Colonic mucosa (tissue), 4 donors: ENCODE data around the gene GLRA3. TPM values are rescaled to one million over a fixed set of nuclear protein-coding genes. Genes with fewer than 3 reads are reported as not detected.

ENCODE experiments used
- DNase-seq: peaks from one replicate; pipeline ENCODE4 v3.0.0-alpha.2; 2020
- H3K27ac ChIP-seq: fragments of 200-600 bp; one replicate; pipeline ENCODE4 v1.8.0; 2021
- H3K27me3 ChIP-seq: fragments of 200-600 bp; one replicate; pipeline ENCODE4 v1.8.0; 2021
- H3K36me3 ChIP-seq: fragments of 200-600 bp; one replicate; pipeline ENCODE4 v1.8.0; 2021
- H3K4me1 ChIP-seq: fragments of 200-600 bp; one replicate; pipeline ENCODE4 v1.8.0; 2021; ENCODE audit warnings: mild to moderate bottlenecking
- H3K4me3 ChIP-seq: fragments of 200-600 bp; one replicate; pipeline ENCODE4 v1.8.0; 2021
- H3K9ac ChIP-seq, 2 donors: one replicate each; pipeline ENCODE4 v1.7.0; 2013; ENCODE audit warnings: control low read depth in 2 of 2, low read depth in 2 of 2, low read length in 2 of 2
- H3K9me3 ChIP-seq: fragments of 200-600 bp; one replicate; pipeline ENCODE4 v1.8.0; 2021
- intact Hi-C: fragments of 100-400 bp; cut with DNase I; formaldehyde crosslinking; loops from one replicate; pipeline ENCODE4 v1.14.1; 2022
- total RNA-seq, 2 donors: library from RNA; stranded (reverse); fragmentation: NEBNext Ultra II Directional in 1 of 2; extraction: Animal tissue kit (Norgen Biotek cat#: 25700) in 1 of 2; gene quantifications; one replicate each; pipeline ENCODE4 v1.2.1, GENCODE V29; 2021
- TF ChIP-seq, protein P1 (sequence below): fragments of 200-600 bp; IDR thresholded peaks from one replicate; pipeline ENCODE4 v1.8.0; 2022; ENCODE audit warnings: antibody characterized with exemption, mild to moderate bottlenecking
- donor health status: healthy.
- donor health status: DM: no; HTN: no; CAD: no.
- donor health status: DM: no; HTN: no; CAD: no.

GLRA3 gene
- total RNA-seq, 2 donors from 2014 or later = not detected

DNA sequence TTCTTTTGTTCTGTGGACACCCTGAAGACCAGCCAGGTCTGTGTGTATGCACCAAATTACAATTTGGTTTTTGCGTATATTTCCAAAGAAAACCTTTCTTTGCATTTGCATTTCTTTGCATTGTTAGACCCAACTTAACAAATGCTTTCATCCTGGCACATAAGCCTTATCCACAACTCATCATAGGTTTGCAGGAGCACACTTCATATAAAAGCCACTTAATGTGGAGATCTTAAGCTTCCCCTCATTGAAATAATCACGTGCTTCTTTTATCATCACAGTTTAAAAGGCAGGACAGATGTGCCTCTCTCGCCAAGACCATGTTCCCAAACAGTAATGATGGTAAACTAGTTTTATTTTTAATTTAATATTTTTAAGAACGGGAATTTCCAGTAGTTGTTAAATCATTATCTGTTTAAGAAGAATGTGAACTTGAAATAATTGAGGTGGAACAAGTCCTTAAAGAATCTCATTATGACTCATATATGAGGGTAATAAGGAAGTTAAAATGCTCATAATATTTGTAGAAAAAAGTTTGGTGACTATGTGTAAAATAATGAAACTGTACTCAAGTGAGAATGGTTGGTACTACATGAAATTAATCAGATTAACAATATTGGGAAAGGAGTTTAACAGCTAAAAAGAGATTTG is 65.5 kb downstream of the GLRA3 start:
- DNase-seq = no peak
- H3K27ac ChIP-seq = no peak overlapping the region
- no peaks in the 10 kb centered on the region for H3K27me3 ChIP-seq
- H3K9me3 ChIP-seq = no peaks in the 10 kb centered on the region
- H3K4me3 ChIP-seq = no peak overlapping the region
- intact Hi-C loops = loop anchor here (10.0 kb wide), 1 partner anchor 1131 kb away; no protein-coding TSS in a partner anchor
- H3K4me1 ChIP-seq = no peaks in the 10 kb centered on the region
- no peak overlapping the region for H3K9ac ChIP-seq
- TF ChIP-seq, protein P1, sequence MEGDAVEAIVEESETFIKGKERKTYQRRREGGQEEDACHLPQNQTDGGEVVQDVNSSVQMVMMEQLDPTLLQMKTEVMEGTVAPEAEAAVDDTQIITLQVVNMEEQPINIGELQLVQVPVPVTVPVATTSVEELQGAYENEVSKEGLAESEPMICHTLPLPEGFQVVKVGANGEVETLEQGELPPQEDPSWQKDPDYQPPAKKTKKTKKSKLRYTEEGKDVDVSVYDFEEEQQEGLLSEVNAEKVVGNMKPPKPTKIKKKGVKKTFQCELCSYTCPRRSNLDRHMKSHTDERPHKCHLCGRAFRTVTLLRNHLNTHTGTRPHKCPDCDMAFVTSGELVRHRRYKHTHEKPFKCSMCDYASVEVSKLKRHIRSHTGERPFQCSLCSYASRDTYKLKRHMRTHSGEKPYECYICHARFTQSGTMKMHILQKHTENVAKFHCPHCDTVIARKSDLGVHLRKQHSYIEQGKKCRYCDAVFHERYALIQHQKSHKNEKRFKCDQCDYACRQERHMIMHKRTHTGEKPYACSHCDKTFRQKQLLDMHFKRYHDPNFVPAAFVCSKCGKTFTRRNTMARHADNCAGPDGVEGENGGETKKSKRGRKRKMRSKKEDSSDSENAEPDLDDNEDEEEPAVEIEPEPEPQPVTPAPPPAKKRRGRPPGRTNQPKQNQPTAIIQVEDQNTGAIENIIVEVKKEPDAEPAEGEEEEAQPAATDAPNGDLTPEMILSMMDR = no peak
- H3K36me3 ChIP-seq = no peaks in the 10 kb centered on the region

DNA sequence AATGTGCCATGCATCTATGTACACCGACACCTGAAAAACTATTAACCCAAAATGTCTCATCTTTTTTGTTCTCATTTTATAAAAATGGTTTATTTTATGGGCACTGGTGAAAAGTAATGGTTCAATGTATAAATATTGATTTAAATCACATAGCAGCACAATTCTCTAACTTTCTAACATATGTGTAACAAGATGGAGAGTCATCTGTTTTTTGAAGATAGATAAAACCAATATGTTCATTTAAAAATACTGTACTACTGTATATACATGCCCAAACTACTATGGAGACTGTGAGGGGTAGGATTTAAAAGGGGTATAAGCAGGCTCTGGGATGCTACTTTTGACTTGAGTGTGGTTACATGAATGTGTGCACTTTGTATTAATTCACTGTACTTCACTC is 67.6 kb downstream of the GLRA3 start:
- TF ChIP-seq, protein P1 = no peak

DNA sequence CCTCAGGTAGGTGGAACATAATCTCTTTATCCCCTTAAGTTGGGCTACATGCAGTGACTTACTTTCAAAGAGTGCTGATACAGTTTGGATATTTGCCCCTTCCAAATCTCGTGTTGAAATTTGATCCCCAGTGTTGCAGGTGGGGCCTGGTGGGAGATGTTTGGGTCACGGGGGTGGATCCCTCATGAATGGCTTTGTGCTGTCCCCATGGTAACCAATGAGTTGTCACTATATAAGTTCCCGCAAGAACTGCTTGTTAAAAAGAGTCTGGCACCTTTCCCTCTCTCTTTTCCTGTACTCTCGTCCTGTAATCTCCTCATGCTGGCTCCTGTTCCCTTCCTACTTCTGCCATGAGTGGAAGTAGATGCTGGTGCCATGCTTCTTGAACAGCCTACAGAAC is 71.3 kb downstream of the GLRA3 start:
- intact Hi-C loops = no loop called here
- TF ChIP-seq, protein P1 = no peak
- no peak overlapping the region for H3K4me3 ChIP-seq

More for the DNA sequence above, 67.6 kb downstream of the GLRA3 start:
- Histone ChIP-seq H3K36me3 (no peaks in the 10 kb centered on the region), H3K27me3 (no peaks in the 10 kb centered on the region), H3K4me1 (no peaks in the 10 kb centered on the region), H3K27ac (no peak overlapping the region), H3K9me3 (no peaks in the 10 kb centered on the region), H3K4me3 (no peak overlapping the region), H3K9ac (no peak overlapping the region)
- intact Hi-C loops = loop anchor here (10.0 kb wide), 1 partner anchor 1133 kb away; no protein-coding TSS in a partner anchor
- no peak for DNase-seq

DNA sequence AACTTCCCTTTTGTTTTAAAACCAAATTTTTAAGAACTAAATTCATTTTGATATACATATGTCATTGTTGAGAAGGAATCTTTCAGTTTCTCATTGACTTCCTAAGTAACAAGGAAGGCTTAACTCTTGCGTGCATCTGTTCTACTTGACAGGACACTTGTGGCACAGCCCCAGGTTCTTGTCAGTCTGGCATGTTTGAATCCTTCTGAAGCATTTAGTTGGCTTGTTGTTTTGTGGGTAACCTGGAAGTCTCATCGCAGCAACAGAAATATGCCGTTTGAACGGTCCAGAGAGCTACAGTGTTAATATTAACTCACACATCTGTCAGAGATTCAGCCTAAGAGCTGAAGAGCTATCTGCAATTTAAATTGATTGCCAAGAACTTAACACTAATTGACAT is 76.0 kb downstream of the GLRA3 start:
- no peak for DNase-seq
- Histone ChIP-seq H3K9me3 (no peaks in the 10 kb centered on the region), H3K9ac (no peak overlapping the region), H3K27me3 (no peaks in the 10 kb centered on the region), H3K27ac (no peak overlapping the region), H3K36me3 (no peaks in the 10 kb centered on the region), H3K4me3 (no peak overlapping the region), H3K4me1 (no peaks in the 10 kb centered on the region)
- TF ChIP-seq, protein P1 = no peak
- intact Hi-C loops = no loop called here

More for the DNA sequence above, 71.3 kb downstream of the GLRA3 start:
- Histone ChIP-seq H3K4me1 (no peaks in the 10 kb centered on the region), H3K9ac (no peak overlapping the region), H3K9me3 (no peaks in the 10 kb centered on the region), H3K36me3 (no peaks in the 10 kb centered on the region), H3K27ac (no peak overlapping the region), H3K27me3 (no peaks in the 10 kb centered on the region)
- DNase-seq = no peak

DNA sequence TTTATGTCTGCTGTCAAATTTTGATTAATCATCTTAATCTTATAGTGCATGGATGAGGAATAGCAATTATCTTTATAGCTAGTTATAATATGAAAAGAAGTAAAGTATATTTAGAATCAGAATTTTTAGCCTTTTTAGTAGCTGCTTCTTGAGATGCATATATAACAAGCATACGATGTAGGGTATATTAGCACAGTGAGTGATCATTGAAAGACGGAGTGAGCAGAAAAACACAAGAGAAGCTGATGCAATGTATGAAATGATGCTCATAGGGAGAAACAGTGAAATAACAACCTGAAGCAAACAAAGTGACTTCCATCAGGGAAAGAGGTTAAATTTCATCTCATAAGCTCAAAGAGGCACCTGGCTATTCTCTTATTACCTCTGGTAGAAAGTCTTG is 77.0 kb downstream of the GLRA3 start:
- intact Hi-C loops = no loop called here
- H3K36me3 ChIP-seq = no peaks in the 10 kb centered on the region
- H3K27ac ChIP-seq = no peak overlapping the region
- DNase-seq = no peak
- TF ChIP-seq, protein P1 = no peak
- H3K9ac ChIP-seq = no peak overlapping the region
- no peaks in the 10 kb centered on the region for H3K4me1 ChIP-seq
- no peaks in the 10 kb centered on the region for H3K27me3 ChIP-seq
- H3K9me3 ChIP-seq = no peaks in the 10 kb centered on the region
- H3K4me3 ChIP-seq = no peak overlapping the region
